ENCODE measurements around the gene TTC3. TPM values are rescaled to one million over a fixed set of nuclear protein-coding genes. Genes with fewer than 3 reads are reported as not detected.
A peak's percentile ranks its signal among the peaks of the same experiment; 100 is the strongest.

Gene TTC3
- total RNA-seq, 6 experiments from 2014 or later: 46.7 to 68.7 (median 54.2) TPM

DNA sequence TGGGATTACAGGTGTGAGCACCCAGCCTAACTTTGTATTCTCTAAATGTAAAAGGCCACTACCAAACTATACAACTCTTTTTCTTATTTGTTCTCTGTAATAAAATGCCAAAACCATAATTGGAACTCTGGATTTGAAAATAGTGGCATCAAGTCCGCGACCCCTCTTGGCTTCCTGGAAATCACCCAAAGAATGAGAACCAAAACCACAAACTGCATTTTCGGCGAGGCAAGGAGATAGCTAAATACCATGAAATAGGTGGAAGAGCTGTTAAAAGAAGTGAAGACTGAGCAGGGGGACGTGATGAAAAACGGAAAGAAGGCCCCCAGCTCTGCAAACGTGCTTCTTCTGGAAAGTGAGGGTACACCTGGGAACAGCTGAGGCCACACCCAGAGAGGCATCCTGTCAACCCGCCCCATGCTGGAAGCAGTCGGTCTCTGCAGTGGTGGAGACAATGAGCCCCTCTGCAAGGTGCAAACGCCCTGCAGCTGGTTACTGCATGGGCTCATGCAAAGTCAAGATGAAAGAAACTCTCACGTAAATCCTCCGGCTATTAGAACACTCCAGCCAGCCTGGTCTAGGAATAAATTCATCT is 171.5 kb downstream of the TTC3 start:
- no peak for TF ChIP-seq POLR2A (IDR thresholded peaks at IDR 0.05)
- TF ChIP-seq, protein P1, sequence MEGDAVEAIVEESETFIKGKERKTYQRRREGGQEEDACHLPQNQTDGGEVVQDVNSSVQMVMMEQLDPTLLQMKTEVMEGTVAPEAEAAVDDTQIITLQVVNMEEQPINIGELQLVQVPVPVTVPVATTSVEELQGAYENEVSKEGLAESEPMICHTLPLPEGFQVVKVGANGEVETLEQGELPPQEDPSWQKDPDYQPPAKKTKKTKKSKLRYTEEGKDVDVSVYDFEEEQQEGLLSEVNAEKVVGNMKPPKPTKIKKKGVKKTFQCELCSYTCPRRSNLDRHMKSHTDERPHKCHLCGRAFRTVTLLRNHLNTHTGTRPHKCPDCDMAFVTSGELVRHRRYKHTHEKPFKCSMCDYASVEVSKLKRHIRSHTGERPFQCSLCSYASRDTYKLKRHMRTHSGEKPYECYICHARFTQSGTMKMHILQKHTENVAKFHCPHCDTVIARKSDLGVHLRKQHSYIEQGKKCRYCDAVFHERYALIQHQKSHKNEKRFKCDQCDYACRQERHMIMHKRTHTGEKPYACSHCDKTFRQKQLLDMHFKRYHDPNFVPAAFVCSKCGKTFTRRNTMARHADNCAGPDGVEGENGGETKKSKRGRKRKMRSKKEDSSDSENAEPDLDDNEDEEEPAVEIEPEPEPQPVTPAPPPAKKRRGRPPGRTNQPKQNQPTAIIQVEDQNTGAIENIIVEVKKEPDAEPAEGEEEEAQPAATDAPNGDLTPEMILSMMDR (IDR thresholded peaks at IDR 0.05): no peak
- no peaks in the 10 kb centered on the region for H3K27me3 ChIP-seq
- H3K9me3 ChIP-seq: no peaks in the 10 kb centered on the region
- H3K4me1 ChIP-seq: no peaks in the 10 kb centered on the region
- H3K4me3 ChIP-seq: no peak overlapping the region
- 75% methylated on average over 10 of the region's 12 CpGs for WGBS (ENCODE audit: insufficient coverage, low coverage, low lambda C conversion rate, missing lambda C conversion rate)
- no peak overlapping the region for H3K27ac ChIP-seq
- intact Hi-C loops (cut with DNase I): no loop called here
- H3K36me3 ChIP-seq: peaks cover 0 to 3% (median 0%) of the 10 kb centered on the region in 4 donors
- ATAC-seq (no peak), DNase-seq (no peak)

DNA sequence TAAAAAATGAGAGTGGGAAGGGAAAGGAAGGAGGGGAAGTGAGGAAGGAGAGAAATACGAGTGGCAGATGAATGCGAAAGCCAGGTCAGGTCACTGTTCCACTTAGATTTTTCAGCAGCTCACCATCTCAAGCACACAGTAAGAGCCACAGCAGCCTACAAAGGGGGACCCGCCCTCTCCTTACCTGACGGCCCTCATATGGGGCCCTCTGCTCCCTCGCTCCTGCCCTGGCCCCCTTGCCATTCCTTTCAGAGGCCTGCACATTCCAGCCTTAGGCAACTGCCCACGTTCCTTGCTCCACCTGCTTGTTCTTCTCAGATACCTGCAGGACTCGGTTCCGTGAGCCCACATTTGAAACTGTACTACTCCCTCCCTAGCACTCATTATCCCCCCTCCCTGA is 172.1 kb downstream of the TTC3 start:
- Histone ChIP-seq H3K36me3 (peaks cover 0 to 3% (median 0%) of the 10 kb centered on the region in 4 donors), H3K4me3 (no peak overlapping the region), H3K27me3 (no peaks in the 10 kb centered on the region), H3K4me1 (no peaks in the 10 kb centered on the region), H3K9me3 (no peaks in the 10 kb centered on the region), H3K27ac (no peak overlapping the region)
- WGBS (ENCODE audit: insufficient coverage, low coverage, low lambda C conversion rate, missing lambda C conversion rate): 64% methylated on average over 3 of the region's 8 CpGs
- ATAC-seq: peak in 1 of 4 donors; percentile 19
- TF ChIP-seq, protein P1 (IDR thresholded peaks at IDR 0.05): no peak
- TF ChIP-seq POLR2A (IDR thresholded peaks at IDR 0.05): no peak
- no peak for DNase-seq
- intact Hi-C loops (cut with DNase I): no loop called here

DNA sequence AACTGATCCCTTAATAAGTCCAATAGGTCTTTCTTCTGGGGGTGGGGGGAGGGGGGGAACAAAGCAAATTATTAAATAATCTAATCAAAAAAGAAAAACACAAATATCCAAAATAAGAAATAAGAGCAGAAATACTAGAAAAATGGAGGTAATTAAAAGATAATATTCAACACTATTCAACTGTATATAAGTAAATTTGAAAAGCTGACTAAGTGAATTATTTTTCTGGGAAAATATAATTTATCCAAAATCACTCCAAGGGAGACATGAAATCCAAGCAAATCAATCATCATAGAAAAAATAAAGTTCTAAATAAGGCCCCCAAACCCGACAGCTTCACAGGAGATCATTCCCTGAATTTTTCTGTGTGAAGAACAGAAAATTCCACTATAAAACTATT is 175.2 kb downstream of the TTC3 start:
- Histone ChIP-seq H3K4me3 (no peak overlapping the region), H3K4me1 (peaks cover 0 to 6% (median 0%) of the 10 kb centered on the region in 4 donors), H3K9me3 (no peaks in the 10 kb centered on the region), H3K27ac (no peak overlapping the region), H3K36me3 (no peaks in the 10 kb centered on the region), H3K27me3 (no peaks in the 10 kb centered on the region)
- DNase-seq: no peak
- intact Hi-C loops (cut with DNase I): no loop called here
- no peak for ATAC-seq
- WGBS (ENCODE audit: insufficient coverage, low coverage, low lambda C conversion rate, missing lambda C conversion rate): 75% methylated on average over 1 of the region's 1 CpG
- TF ChIP-seq, protein P1 (IDR thresholded peaks at IDR 0.05): no peak
- TF ChIP-seq POLR2A (IDR thresholded peaks at IDR 0.05): no peak

DNA sequence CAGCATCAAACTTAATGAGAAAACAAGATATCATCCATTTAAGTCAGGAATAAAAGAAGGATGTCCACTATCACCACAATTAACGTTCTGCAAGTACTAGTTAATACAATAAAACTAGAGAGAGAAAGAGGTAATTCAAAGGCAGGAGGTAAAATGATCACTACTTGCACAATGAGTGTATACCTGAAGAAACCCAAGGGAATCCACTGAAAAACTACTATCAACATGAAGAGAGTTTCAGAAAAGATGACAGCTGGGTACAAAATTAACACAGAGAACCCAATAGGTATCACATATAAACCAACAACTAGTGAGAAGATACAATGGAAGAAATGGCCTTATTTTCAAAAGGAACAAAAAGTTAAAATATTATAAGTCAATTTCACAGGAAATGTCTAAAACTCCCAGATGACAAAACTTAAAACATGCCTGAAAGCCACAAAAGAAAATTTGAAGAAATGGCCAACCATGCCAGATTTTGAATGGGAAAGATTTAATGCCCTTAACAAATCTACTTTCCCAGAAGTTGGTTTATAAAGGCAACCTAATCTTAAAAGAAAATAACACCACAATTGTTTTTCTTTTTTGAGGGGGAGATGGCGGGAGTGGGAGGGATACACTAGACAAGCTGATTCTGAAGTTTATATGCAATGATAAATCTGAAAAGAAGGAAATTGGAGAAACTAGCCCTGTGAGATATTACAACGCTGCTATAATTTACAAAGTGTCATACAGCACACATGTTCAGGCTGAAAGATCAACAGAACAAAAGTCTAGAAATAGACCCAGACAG is 176.3 kb downstream of the TTC3 start:
- H3K36me3 ChIP-seq: no peaks in the 10 kb centered on the region
- H3K9me3 ChIP-seq: no peaks in the 10 kb centered on the region
- peaks cover 0 to 6% (median 0%) of the 10 kb centered on the region in 4 donors for H3K4me1 ChIP-seq
- 86% methylated on average over 3 of the region's 3 CpGs for WGBS (ENCODE audit: insufficient coverage, low coverage, low lambda C conversion rate, missing lambda C conversion rate)
- DNase-seq: no peak
- no peaks in the 10 kb centered on the region for H3K27me3 ChIP-seq
- no peak overlapping the region for H3K4me3 ChIP-seq
- H3K27ac ChIP-seq: no peak overlapping the region
- intact Hi-C loops (cut with DNase I): no loop called here
- TF ChIP-seq, protein P1 (IDR thresholded peaks at IDR 0.05): no peak
- no peak for TF ChIP-seq POLR2A (IDR thresholded peaks at IDR 0.05)
- ATAC-seq: no peak

All from right lobe of liver (tissue), 6 donors.